Activated CD4-positive, alpha-beta memory T cell treated with anti-CD3 and anti-CD28 coated beads for 36 hours (primary cell): ENCODE data around the gene EMD. TPM values are rescaled to one million over a fixed set of nuclear protein-coding genes. Genes with fewer than 3 reads are reported as not detected.

Source experiments
- CTCF ChIA-PET: fragments of 350-600 bp; sonication (Branson Sonifier 250); formaldehyde crosslinking; loops from one replicate; lab custom pipeline; 2021; ENCODE audit warnings: antibody characterized with exemption, inconsistent platforms; lab: Charles Lee
- POLR2A ChIA-PET: fragments of 350-600 bp; sonication (Branson Sonifier 250); formaldehyde crosslinking; loops from one replicate; lab custom pipeline; 2021; ENCODE audit warnings: antibody characterized with exemption; lab: Charles Lee
- DNase-seq: peaks from one replicate; pipeline ENCODE4 v3.0.0-alpha.2; 2020
- H3K27ac Mint-ChIP-seq: one replicate; pipeline ENCODE4 v1.8.0; 2021; ENCODE audit warnings: mixed read lengths
- H3K27me3 Mint-ChIP-seq: one replicate; pipeline ENCODE4 v1.8.0; 2021; ENCODE audit warnings: mixed read lengths
- H3K36me3 Mint-ChIP-seq: one replicate; pipeline ENCODE4 v1.8.0; 2021; ENCODE audit warnings: mixed read lengths
- H3K4me1 Mint-ChIP-seq: one replicate; pipeline ENCODE4 v1.8.0; 2021; ENCODE audit warnings: low read depth, mixed read lengths
- H3K4me3 Mint-ChIP-seq: one replicate; pipeline ENCODE4 v1.8.0; 2021; ENCODE audit warnings: mild to moderate bottlenecking, mixed read lengths
- H3K9me3 Mint-ChIP-seq: one replicate; pipeline ENCODE4 v1.8.0; 2021; ENCODE audit warnings: mixed read lengths
- intact Hi-C: fragments of 100-400 bp; cut with micrococcal nuclease; formaldehyde crosslinking; loops from one replicate; pipeline ENCODE4 v1.15.1; 2023
- total RNA-seq, 2 experiments: library from RNA; stranded (reverse); gene quantifications; one replicate each; pipeline ENCODE4 v1.2.3, GENCODE V29; 2021

EMD gene
- total RNA-seq, 2 experiments from 2014 or later, result 75.8 to 79.1 TPM

- Mint-ChIP-seq H3K4me3 (peak overlapping the region; percentile 91), H3K27me3 (no peaks in the 10 kb centered on the region), H3K36me3 (peaks cover 34% of the 10 kb centered on the region), H3K4me1 (peaks cover 7% of the 10 kb centered on the region), H3K9me3 (no peaks in the 10 kb centered on the region), H3K27ac (peak overlapping the region; percentile 100)
- CTCF ChIA-PET, result interaction anchor here (0.6 kb wide), 1 partner anchor 138 kb away, joined by 3 read pairs; no protein-coding TSS in a partner anchor
- DNase-seq, result no peak
- POLR2A ChIA-PET, result interaction anchor here (1.1 to 6.2 kb wide), 3 partner anchors 10 to 89 kb away, joined by 3 to 35 read pairs (median 8); partner anchors contain the start of genes SLC10A3 and TAFAZZIN
- intact Hi-C loops, result no loop called here
These were observed 22.1 kb downstream of the EMD start for GRCh38 chrX:154401045-154401799.

DNA sequence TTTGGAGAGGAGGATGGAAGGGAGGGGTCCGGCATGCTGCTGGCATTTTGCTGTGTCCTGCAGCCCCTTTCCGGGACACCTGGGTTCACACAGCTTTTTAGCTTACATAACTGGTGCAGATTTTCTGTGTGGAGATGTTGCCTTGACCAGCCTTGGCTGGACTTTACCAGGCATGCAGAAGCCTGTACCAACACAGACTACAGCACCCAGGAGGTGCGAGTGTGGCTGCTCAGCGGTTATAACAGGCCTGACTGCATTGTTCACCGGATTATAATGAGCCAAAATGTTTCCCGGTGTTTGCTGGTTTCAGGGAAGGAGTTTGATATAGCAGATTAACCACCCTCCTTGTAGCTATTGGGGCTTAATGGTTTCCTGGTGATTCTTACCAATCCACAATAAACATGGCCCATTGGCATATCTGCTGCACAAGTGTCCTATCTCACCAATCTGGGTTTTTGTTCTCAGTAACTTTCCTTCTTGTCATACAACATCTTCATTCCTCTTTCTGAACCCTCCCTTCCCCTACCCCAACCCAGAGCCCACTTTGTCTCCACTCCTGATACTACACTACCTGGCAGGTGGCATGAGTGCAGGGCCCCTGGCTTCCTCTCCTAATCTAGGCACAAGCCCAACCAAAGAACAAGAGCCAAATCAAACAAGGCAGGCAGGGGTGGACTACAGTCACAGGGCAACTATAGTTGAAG is 23.0 kb downstream of the EMD start:
- no peak for DNase-seq
- CTCF ChIA-PET, result no interaction called here
- H3K36me3 Mint-ChIP-seq, result peaks cover 34% of the 10 kb centered on the region
- H3K4me3 Mint-ChIP-seq, result no peak overlapping the region
- peaks cover 7% of the 10 kb centered on the region for H3K4me1 Mint-ChIP-seq
- peak overlapping the region; percentile 15 for H3K27ac Mint-ChIP-seq
- POLR2A ChIA-PET, result interaction anchor here (1.1 to 6.2 kb wide), 2 partner anchors 10 to 27 kb away, joined by 3 to 35 read pairs; partner anchors contain the start of gene TAFAZZIN
- no peaks in the 10 kb centered on the region for H3K27me3 Mint-ChIP-seq
- intact Hi-C loops, result no loop called here
- H3K9me3 Mint-ChIP-seq, result no peaks in the 10 kb centered on the region

GRCh38 chrX:154402622-154403127 is 23.6 kb downstream of the EMD start:
- Mint-ChIP-seq H3K27me3 (no peaks in the 10 kb centered on the region), H3K4me1 (peaks cover 7% of the 10 kb centered on the region), H3K9me3 (no peaks in the 10 kb centered on the region), H3K4me3 (no peak overlapping the region), H3K36me3 (peaks cover 34% of the 10 kb centered on the region), H3K27ac (no peak overlapping the region)
- intact Hi-C loops, result no loop called here
- ChIA-PET CTCF (no interaction called here), POLR2A (interaction anchor here (6.2 kb wide), 1 partner anchor 9 kb away, joined by 35 read pairs; the partner anchor contains the start of gene TAFAZZIN)
- DNase-seq, result no peak

DNA sequence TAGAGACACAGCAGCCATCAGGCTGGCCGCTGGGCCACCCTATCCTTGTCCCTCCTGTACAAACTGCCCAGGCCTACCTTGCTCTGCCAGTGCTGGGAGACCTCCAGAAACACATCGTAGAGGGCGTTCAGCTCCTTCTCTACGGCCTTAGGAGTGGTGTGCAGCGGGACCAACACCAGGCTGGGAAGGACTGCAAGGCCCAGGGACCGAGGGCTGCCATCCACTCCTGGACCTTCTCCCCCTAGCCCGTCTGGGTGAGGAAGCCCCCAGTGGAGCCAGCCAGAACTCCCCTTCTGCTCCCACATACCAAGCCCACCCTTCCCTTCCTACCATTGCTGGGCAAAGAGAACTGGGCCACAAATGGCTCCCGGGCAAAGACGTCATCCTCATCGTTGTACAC is 24.1 kb downstream of the EMD start:
- Mint-ChIP-seq H3K4me3 (no peak overlapping the region), H3K27me3 (no peaks in the 10 kb centered on the region), H3K9me3 (no peaks in the 10 kb centered on the region), H3K36me3 (peaks cover 31% of the 10 kb centered on the region), H3K4me1 (peaks cover 7% of the 10 kb centered on the region), H3K27ac (no peak overlapping the region)
- no peak for DNase-seq
- CTCF ChIA-PET, result no interaction called here
- intact Hi-C loops, result no loop called here
- POLR2A ChIA-PET, result interaction anchor here (6.2 kb wide), 1 partner anchor 8 kb away, joined by 35 read pairs; the partner anchor contains the start of gene TAFAZZIN

DNA sequence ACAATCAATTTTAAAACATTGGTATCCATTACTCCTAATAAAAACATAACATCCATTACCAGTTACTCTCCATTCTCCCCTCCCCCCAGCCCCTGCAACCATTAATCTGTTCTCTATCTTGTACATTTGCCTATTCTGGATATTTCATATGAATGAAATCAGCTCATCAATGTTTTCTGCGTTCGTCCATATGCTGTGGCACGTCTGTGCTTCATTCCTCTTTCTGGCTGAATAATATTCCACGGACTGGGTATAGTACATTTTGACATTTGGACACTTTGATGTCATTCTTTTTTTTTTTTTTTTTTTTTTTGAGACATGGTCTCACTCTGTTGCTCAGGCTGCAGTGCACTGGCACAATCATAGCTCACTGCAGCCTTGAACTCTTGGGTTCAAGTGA is 24.8 kb downstream of the EMD start:
- POLR2A ChIA-PET, result no interaction called here

GRCh38 chrX:154404625-154405192 is 25.6 kb downstream of the EMD start:
- Mint-ChIP-seq H3K4me1 (peaks cover 13% of the 10 kb centered on the region), H3K27ac (no peak overlapping the region), H3K36me3 (peaks cover 17% of the 10 kb centered on the region), H3K9me3 (no peaks in the 10 kb centered on the region), H3K27me3 (no peaks in the 10 kb centered on the region), H3K4me3 (no peak overlapping the region)
- intact Hi-C loops, result no loop called here
- DNase-seq, result no peak
- ChIA-PET CTCF (no interaction called here), POLR2A (no interaction called here)

More for the DNA sequence above, 24.8 kb downstream of the EMD start:
- no peak for DNase-seq
- peaks cover 11% of the 10 kb centered on the region for H3K4me1 Mint-ChIP-seq
- intact Hi-C loops, result no loop called here
- H3K9me3 Mint-ChIP-seq, result no peaks in the 10 kb centered on the region
- H3K27ac Mint-ChIP-seq, result no peak overlapping the region
- no peak overlapping the region for H3K4me3 Mint-ChIP-seq
- CTCF ChIA-PET, result no interaction called here
- no peaks in the 10 kb centered on the region for H3K27me3 Mint-ChIP-seq
- H3K36me3 Mint-ChIP-seq, result peaks cover 24% of the 10 kb centered on the region

DNA sequence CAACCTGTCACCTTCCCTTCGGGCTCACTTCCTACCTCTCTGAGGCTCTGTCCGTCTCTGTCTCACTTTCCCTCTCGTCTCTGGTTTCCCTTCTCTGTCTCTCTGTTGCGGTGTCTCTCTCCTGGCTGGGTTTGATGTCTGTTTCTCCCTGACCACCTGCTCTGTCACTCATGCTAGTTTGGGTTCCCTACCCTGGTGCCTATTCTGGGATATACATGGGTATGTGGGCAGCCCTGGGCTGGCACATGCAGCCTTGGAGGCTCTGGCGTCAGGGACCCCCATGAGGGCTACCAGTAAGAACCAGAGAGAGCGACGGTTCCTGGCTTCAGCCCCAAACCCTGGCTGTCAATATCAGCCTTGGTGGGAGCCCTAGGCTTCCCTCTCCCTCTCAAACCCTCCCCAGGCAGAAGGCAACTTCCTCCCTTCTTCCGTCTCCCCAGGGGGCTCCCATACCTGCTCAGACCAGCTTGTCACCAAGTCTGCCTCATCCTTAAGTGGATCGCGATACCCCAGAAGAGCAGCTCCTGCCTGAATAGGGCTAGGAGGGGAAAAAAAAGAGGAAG is 29.6 kb downstream of the EMD start:
- no peak for DNase-seq
- Mint-ChIP-seq H3K27me3 (no peaks in the 10 kb centered on the region), H3K27ac (no peak overlapping the region), H3K9me3 (no peaks in the 10 kb centered on the region), H3K36me3 (peaks cover 6% of the 10 kb centered on the region), H3K4me3 (peak overlapping the region; percentile 52), H3K4me1 (peaks cover 16% of the 10 kb centered on the region)
- ChIA-PET POLR2A (interaction anchor here (1.2 kb wide), 1 partner anchor 10 kb away, joined by 4 read pairs; no protein-coding TSS in a partner anchor), CTCF (no interaction called here)
- intact Hi-C loops, result no loop called here

DNA sequence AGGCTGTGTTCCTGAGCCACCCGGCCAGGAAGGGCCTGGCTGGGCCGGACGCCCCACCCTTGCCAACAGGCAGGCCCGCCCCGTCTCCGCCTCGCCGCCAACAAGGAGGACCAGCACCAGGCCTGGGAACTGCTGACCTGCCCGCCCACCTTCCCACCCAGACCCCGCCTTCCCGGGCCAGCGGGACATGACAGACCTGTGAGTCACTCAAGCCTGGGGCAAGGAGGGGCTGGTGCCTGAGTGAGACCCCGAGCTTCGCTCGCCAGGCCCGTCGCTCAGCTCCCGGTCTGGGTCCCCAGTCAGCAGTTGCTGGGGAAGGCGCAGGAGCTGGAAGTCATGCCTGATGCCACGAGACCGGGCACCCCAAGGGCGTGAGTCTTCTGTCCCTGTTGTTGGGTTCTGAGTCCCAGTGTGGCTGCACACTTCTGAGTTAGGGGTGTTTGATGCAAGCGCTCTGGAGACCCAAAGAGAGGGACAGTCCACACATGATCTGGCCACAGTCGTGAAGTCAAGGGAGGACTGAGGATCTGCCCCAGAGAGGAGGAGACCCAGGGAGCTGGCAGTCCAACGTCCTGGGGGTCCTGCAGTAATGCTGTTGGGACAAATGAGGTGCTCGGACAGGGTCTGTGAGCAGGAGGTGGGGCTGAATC is 30.3 kb downstream of the EMD start, which contains the start of gene DNASE1L1:
TSS of gene DNASE1L1 (minus strand) at position 33 of the 650 bp plus-strand sequence. CDS start 3,686 bp downstream, outside the sequence.
- Mint-ChIP-seq H3K27me3 (no peaks in the 10 kb centered on the region), H3K36me3 (peaks cover 6% of the 10 kb centered on the region), H3K4me3 (peak within 1 kb of the TSS; percentile 52), H3K9me3 (no peaks in the 10 kb centered on the region), H3K27ac (no peak within 1 kb of the TSS), H3K4me1 (peaks cover 16% of the 10 kb centered on the region)
- ChIA-PET CTCF (interaction anchor here (2.0 kb wide), 1 partner anchor 11 kb away, joined by 5 read pairs; the partner anchor contains the start of gene RPL10), POLR2A (no interaction called here)
- intact Hi-C loops, result no loop called here
- DNase-seq, result peak; percentile 36

DNA sequence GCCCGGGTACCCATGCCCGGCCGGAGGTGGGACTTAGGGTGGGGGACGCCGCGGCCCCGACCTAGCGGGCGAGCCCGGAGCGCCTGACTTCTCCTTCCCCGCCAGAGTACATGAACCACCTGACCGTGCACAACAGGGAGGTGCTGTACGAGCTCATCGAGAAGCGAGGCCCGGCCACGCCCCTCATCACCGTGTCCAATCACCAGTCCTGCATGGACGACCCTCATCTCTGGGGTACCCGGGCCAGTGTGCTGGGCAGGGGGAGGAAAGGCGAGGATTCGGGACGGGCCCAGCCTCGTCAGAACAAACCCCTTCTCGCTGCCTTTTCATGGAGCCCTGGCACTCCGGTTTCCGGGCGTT is 32.9 kb downstream of the EMD start:
- H3K27me3 Mint-ChIP-seq, result no peaks in the 10 kb centered on the region
- peak overlapping the region; percentile 80 for H3K4me3 Mint-ChIP-seq
- H3K36me3 Mint-ChIP-seq, result peaks cover 8% of the 10 kb centered on the region
- H3K9me3 Mint-ChIP-seq, result no peaks in the 10 kb centered on the region
- peak; percentile 74 for DNase-seq
- ChIA-PET POLR2A (interaction anchor here (0.6 to 2.8 kb wide), 7 partner anchors 12 to 410 kb away, joined by 3 to 35 read pairs (median 4); partner anchors contain the start of genes ATP6AP1, RPL10 and UBL4A), CTCF (interaction anchor here (0.9 to 1.8 kb wide), 4 partner anchors 13 to 115 kb away, joined by 3 to 8 read pairs (median 3); partner anchors contain the start of gene RPL10)
- peaks cover 16% of the 10 kb centered on the region for H3K4me1 Mint-ChIP-seq
- intact Hi-C loops, result no loop called here
- peak overlapping the region; percentile 80 for H3K27ac Mint-ChIP-seq

DNA sequence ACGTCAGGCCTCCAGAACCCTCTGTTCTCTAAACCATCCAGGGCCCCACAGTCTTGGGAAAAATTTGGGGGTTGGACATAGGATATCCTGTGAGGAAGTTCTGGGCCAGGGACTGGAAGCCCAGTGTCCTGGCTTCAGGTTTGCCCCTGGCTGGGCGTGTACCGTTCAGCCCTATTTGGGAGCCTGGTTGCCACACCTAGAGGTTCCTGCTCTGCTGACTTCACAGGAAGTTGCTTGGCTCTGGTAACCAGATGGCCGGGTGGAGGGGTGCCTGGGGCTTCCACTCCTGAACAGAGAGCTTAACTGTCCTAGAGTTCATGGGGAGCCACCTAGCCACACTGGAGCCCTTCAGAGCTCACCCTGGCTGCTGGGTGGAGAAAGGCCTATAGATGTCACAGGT is 33.4 kb downstream of the EMD start:
- DNase-seq, result peak; percentile 57
- Mint-ChIP-seq H3K27ac (peak overlapping the region; percentile 80), H3K36me3 (peaks cover 8% of the 10 kb centered on the region), H3K4me3 (peak overlapping the region; percentile 80), H3K9me3 (no peaks in the 10 kb centered on the region), H3K27me3 (no peaks in the 10 kb centered on the region), H3K4me1 (peaks cover 16% of the 10 kb centered on the region)
- intact Hi-C loops, result no loop called here
- ChIA-PET POLR2A (interaction anchor here (0.6 to 2.8 kb wide), 7 partner anchors 12 to 410 kb away, joined by 3 to 35 read pairs (median 4); partner anchors contain the start of genes ATP6AP1, RPL10 and UBL4A), CTCF (interaction anchor here (0.9 to 1.8 kb wide), 4 partner anchors 14 to 114 kb away, joined by 3 to 8 read pairs (median 3); partner anchors contain the start of gene RPL10)
